CD14-positive monocyte (primary cell): ENCODE results near the gene KAZN. TPM values are rescaled to one million over a fixed set of nuclear protein-coding genes. Genes with fewer than 3 reads are reported as not detected.

Experiments
- DNase-seq, 3 donors: peaks; one replicate each; pipeline ENCODE4 v3.0.0-alpha.2; 2011 to 2022
- H2AFZ ChIP-seq: 2 replicates; pipeline ENCODE4 v1.6.0; 2012; ENCODE audit warnings: mild to moderate bottlenecking, low read depth, low read length, inconsistent platforms; ENCODE audit not compliant: insufficient read depth, poor library complexity, severe bottlenecking
- H3K27ac ChIP-seq, 2 donors: 1 replicate in 1 of 2; 2 replicates in 1 of 2; pipeline ENCODE4 v1.5.1; 2012 to 2013; ENCODE audit warnings: low read length in 2 of 2, control low read depth in 1 of 2, inconsistent platforms in 1 of 2, low read depth in 1 of 2, mild to moderate bottlenecking in 1 of 2
- H3K27me3 ChIP-seq, 2 donors: one replicate each; pipeline versions ENCODE4 v1.6.0 to v1.6.1; 2011 to 2013; ENCODE audit warnings: low read length in 2 of 2; ENCODE audit not compliant: control insufficient read depth in 2 of 2, insufficient read depth in 2 of 2
- H3K36me3 ChIP-seq, 2 donors: replicated peaks in 1 of 2; 1 replicate in 1 of 2; 2 replicates in 1 of 2; pipeline versions ENCODE4 v1.5.1 to v1.6.1; 2012 to 2013; ENCODE audit warnings: low read length in 2 of 2, control low read depth in 1 of 2, inconsistent platforms in 1 of 2, mild to moderate bottlenecking in 1 of 2; ENCODE audit not compliant: insufficient read depth in 2 of 2, control insufficient read depth in 1 of 2
- H3K4me1 ChIP-seq, 2 donors: 1 replicate in 1 of 2; 2 replicates in 1 of 2; pipeline versions ENCODE4 v1.5.1 to v1.6.1; 2012 to 2013; ENCODE audit warnings: low read length in 2 of 2, control low read depth in 1 of 2, inconsistent platforms in 1 of 2, mild to moderate bottlenecking in 1 of 2, moderate library complexity in 1 of 2; ENCODE audit not compliant: insufficient read depth in 2 of 2, control insufficient read depth in 1 of 2
- H3K4me2 ChIP-seq: replicated peaks from 2 replicates; pipeline ENCODE3; 2012; ENCODE audit warnings: low read length, moderate library complexity, mild to moderate bottlenecking; ENCODE audit not compliant: poor library complexity, severe bottlenecking; ENCODE audit errors: extremely low read depth
- H3K4me3 ChIP-seq, 3 experiments: fragments of 200-600 bp in 1 of 3; sonication (generic) in 1 of 3; replicated peaks in 1 of 3; 1 replicate in 2 of 3; 2 replicates in 1 of 3; pipeline ENCODE4 v1.5.1; 2011 to 2013; ENCODE audit warnings: low read length in 3 of 3, mild to moderate bottlenecking in 3 of 3, control low read depth in 2 of 3, low read depth in 2 of 3, inconsistent platforms in 1 of 3, moderate library complexity in 1 of 3
- H3K79me2 ChIP-seq: 2 replicates; pipeline ENCODE4 v1.6.0; 2012; ENCODE audit warnings: mild to moderate bottlenecking, control low read depth, inconsistent platforms, low read length, moderate library complexity; ENCODE audit not compliant: insufficient read depth
- H3K9ac ChIP-seq: 2 replicates; pipeline ENCODE4 v1.6.0; 2017; ENCODE audit warnings: low read length, mild to moderate bottlenecking; ENCODE audit not compliant: insufficient read depth, poor library complexity, severe bottlenecking
- H3K9me3 ChIP-seq, 2 donors: replicated peaks in 1 of 2; 1 replicate in 1 of 2; 2 replicates in 1 of 2; pipeline versions ENCODE4 v1.5.1 to v1.6.1; 2012 to 2013; ENCODE audit warnings: low read length in 2 of 2, control low read depth in 1 of 2; ENCODE audit not compliant: control insufficient read depth in 1 of 2, insufficient read depth in 1 of 2
- H4K20me1 ChIP-seq: 2 replicates; pipeline ENCODE4 v1.6.0; 2012; ENCODE audit warnings: mild to moderate bottlenecking, low read length, control low read depth, moderate library complexity; ENCODE audit not compliant: insufficient read depth
- H3K27ac Mint-ChIP-seq, 7 donors: one replicate each; pipeline ENCODE4 v1.8.0; 2020; ENCODE audit warnings: mild to moderate bottlenecking in 7 of 7, mixed read lengths in 7 of 7, moderate library complexity in 6 of 7, inconsistent platforms in 2 of 7
- H3K27me3 Mint-ChIP-seq, 3 donors: one replicate each; pipeline ENCODE4 v1.8.0; 2021 to 2022; ENCODE audit warnings: low read depth in 3 of 3, mild to moderate bottlenecking in 3 of 3, mixed read lengths in 3 of 3, moderate library complexity in 3 of 3, inconsistent platforms in 1 of 3
- H3K36me3 Mint-ChIP-seq, 2 donors: one replicate each; pipeline ENCODE4 v1.8.0; 2020; ENCODE audit warnings: mixed read lengths in 2 of 2, inconsistent platforms in 1 of 2, mild to moderate bottlenecking in 1 of 2
- H3K4me1 Mint-ChIP-seq: one replicate; pipeline ENCODE4 v1.8.0; 2020; ENCODE audit warnings: mild to moderate bottlenecking, mixed read lengths
- H3K4me3 Mint-ChIP-seq, 2 donors: one replicate each; pipeline ENCODE4 v1.8.0; 2020; ENCODE audit warnings: mild to moderate bottlenecking in 2 of 2, mixed read lengths in 2 of 2, moderate library complexity in 1 of 2
- H3K9me3 Mint-ChIP-seq, 7 donors: one replicate each; pipeline ENCODE4 v1.8.0; 2020 to 2022; ENCODE audit warnings: mixed read lengths in 7 of 7, mild to moderate bottlenecking in 6 of 7, moderate library complexity in 6 of 7, inconsistent platforms in 2 of 7
- WGBS: methylation state at CpG from one replicate; pipeline ENCODE4 v1.1.5; 2013; ENCODE audit warnings: missing lambda C conversion rate; ENCODE audit not compliant: insufficient coverage; 5-methylcytosine and 5-hydroxymethylcytosine counted together
- intact Hi-C, 2 donors: fragments of 100-400 bp; cut with micrococcal nuclease; formaldehyde crosslinking; loops; one replicate each; pipeline versions ENCODE4 v1.15.0 to v1.15.1; 2023
- polyA plus RNA-seq, 3 donors: library from polyadenylated mRNA; depleted of rRNA in 1 of 3; unstranded in 2 of 3; stranded (reverse) in 1 of 3; fragments of 300-500 nt in 2 of 3; fragments of >200 nt in 1 of 3; fragmentation: Illumina TruSeq in 2 of 3; gene quantifications; 1 replicate in 2 of 3; 2 replicates in 1 of 3; pipeline ENCODE4 v1.2.3, GENCODE V29; 2012 to 2021
- TF ChIP-seq, protein P1 (sequence below): fragments of 200-600 bp; IDR thresholded peaks from one replicate; pipeline ENCODE4 v1.8.0; 2022; ENCODE audit warnings: antibody characterized with exemption, mild to moderate bottlenecking

KAZN gene
- polyA plus RNA-seq, 3 donors = not detected

DNA sequence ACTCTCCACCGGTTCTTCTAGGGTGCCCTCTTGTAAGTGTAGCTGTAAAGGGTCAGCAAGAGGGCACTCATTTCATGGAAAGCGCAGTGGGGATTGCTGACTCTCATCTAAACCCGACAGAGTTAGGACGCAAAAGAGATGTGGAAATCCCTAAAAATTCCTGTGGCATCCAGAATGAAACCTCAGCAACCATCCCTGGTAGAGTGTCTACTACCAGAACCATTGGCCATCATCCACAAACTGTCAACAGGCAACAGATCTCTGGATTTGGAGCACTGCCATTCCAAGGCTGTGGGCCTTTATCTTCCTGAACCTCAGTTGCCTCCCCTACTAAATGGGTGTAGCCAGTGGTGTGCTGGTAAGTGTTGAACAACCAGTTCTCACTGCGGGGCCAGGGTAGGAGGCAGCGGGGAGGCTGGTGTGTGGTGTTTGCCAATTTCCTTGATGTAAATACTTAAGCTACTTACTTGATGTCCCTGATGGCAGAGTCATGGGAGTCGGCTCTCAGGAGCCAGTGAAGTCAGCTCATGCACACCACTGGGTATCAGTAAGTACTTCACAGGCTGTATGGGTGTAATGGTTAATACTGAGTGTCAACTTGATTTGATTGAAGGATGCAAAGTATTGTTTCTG is 195.8 kb downstream of the KAZN start:
- H3K4me3 Mint-ChIP-seq = no peak overlapping the region
- Histone ChIP-seq H3K27ac (no peak overlapping the region), H3K27me3 (no peaks in the 10 kb centered on the region), H3K9ac (no peak overlapping the region), H3K9me3 (no peaks in the 10 kb centered on the region), H4K20me1 (no peaks in the 10 kb centered on the region), H3K4me2 (no peak overlapping the region), H3K4me1 (no peaks in the 10 kb centered on the region), H3K4me3 (no peak overlapping the region), H3K36me3 (no peaks in the 10 kb centered on the region), H3K79me2 (no peaks in the 10 kb centered on the region), H2AFZ (no peak overlapping the region)
- peaks cover 0 to 3% (median 0%) of the 10 kb centered on the region in 7 donors for H3K9me3 Mint-ChIP-seq
- peaks cover 0 to 2% (median 0%) of the 10 kb centered on the region in 3 donors for H3K27me3 Mint-ChIP-seq
- no peak for DNase-seq
- WGBS = 90% methylated on average over 5 of the region's 7 CpGs
- no peaks in the 10 kb centered on the region for H3K4me1 Mint-ChIP-seq
- TF ChIP-seq, protein P1, sequence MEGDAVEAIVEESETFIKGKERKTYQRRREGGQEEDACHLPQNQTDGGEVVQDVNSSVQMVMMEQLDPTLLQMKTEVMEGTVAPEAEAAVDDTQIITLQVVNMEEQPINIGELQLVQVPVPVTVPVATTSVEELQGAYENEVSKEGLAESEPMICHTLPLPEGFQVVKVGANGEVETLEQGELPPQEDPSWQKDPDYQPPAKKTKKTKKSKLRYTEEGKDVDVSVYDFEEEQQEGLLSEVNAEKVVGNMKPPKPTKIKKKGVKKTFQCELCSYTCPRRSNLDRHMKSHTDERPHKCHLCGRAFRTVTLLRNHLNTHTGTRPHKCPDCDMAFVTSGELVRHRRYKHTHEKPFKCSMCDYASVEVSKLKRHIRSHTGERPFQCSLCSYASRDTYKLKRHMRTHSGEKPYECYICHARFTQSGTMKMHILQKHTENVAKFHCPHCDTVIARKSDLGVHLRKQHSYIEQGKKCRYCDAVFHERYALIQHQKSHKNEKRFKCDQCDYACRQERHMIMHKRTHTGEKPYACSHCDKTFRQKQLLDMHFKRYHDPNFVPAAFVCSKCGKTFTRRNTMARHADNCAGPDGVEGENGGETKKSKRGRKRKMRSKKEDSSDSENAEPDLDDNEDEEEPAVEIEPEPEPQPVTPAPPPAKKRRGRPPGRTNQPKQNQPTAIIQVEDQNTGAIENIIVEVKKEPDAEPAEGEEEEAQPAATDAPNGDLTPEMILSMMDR = no peak
- intact Hi-C loops = no loop called here
- H3K27ac Mint-ChIP-seq = no peak overlapping the region
- H3K36me3 Mint-ChIP-seq = no peaks in the 10 kb centered on the region

DNA sequence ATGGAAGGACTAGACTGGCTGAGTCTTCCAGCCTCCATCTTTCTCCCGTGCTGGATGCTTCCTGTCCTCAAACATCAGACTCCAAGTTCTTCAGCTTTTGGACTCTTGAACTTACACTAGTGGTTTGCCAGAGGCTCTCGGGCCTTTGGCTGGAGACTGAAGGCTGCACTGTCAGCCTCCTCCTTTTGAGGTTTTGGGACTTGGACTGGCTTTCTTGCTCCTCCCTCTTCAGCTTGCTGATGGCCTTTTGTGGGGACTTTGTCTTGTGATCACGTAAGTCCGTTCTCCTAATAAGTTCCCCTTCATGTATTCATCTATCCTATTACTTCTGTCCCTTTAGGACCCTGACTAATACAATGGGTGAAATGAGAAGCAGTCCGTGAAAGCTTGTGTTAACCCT is 196.4 kb downstream of the KAZN start:
- H3K9me3 ChIP-seq = no peaks in the 10 kb centered on the region
- Mint-ChIP-seq H3K9me3 (peaks cover 0 to 3% (median 0%) of the 10 kb centered on the region in 7 donors), H3K36me3 (no peaks in the 10 kb centered on the region), H3K27me3 (peaks cover 0 to 2% (median 0%) of the 10 kb centered on the region in 3 donors), H3K4me1 (no peaks in the 10 kb centered on the region), H3K4me3 (no peak overlapping the region), H3K27ac (no peak overlapping the region)
- no peak overlapping the region for H2AFZ ChIP-seq
- H3K79me2 ChIP-seq = no peaks in the 10 kb centered on the region
- DNase-seq = no peak
- intact Hi-C loops = no loop called here
- no peaks in the 10 kb centered on the region for H4K20me1 ChIP-seq
- H3K4me3 ChIP-seq = no peak overlapping the region
- H3K27me3 ChIP-seq = no peaks in the 10 kb centered on the region
- no peak overlapping the region for H3K27ac ChIP-seq
- H3K4me1 ChIP-seq = no peaks in the 10 kb centered on the region
- 100% methylated on average over 1 of the region's 5 CpGs for WGBS
- H3K4me2 ChIP-seq = no peak overlapping the region
- H3K9ac ChIP-seq = no peak overlapping the region
- TF ChIP-seq, protein P1 = no peak
- no peaks in the 10 kb centered on the region for H3K36me3 ChIP-seq
